Esophagus muscularis mucosa (tissue), 4 donors: Measurements from ENCODE around the gene TRIM39.

ENCODE experiments used
- EP300 ChIP-seq: sonication (generic); formaldehyde crosslinking; IDR thresholded peaks from one replicate; pipeline ENCODE4 v1.6.1; 2017; ENCODE audit warnings: antibody characterized with exemption
- POLR2A ChIP-seq: fragments of 450-650 bp; IDR thresholded peaks from one replicate; pipeline ENCODE4 v1.6.1; 2017; ENCODE audit warnings: antibody characterized with exemption, moderate library complexity, mild to moderate bottlenecking, low read depth
- POLR2AphosphoS5 ChIP-seq, 2 donors: sonication (generic); formaldehyde crosslinking; IDR thresholded peaks; one replicate each; pipeline ENCODE4 v1.6.1; 2017; ENCODE audit warnings: antibody characterized with exemption in 2 of 2
- TF ChIP-seq, protein P1 (sequence below), 3 experiments: fragments of 200-600 bp in 2 of 3; fragments of 450-650 bp in 1 of 3; sonication (generic) in 2 of 3; IDR thresholded peaks; one replicate each; pipeline ENCODE4 v1.5.1; 2017 to 2019; ENCODE audit warnings: antibody characterized with exemption in 3 of 3, mild to moderate bottlenecking in 2 of 3, moderate library complexity in 1 of 3

DNA sequence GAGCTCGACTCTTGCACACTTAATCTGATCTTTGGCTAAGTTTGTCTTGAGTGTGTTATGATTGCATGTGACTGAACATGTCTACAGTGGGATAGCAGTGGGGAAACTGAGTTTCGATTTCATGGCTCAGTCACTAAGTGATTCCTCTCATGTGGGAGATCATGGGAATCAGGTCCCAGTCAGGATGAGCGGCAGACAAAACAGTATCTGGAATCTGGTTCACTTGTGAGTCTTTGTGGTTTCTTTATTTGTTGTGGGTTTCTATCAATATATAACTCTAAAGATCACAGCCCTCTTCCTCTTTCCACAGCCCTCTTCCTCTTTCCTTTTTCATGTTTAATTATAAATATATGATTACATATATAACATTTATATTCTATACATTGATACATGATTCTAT lies 22.2 kb downstream of the TRIM39 start:
- TF ChIP-seq, protein P1, sequence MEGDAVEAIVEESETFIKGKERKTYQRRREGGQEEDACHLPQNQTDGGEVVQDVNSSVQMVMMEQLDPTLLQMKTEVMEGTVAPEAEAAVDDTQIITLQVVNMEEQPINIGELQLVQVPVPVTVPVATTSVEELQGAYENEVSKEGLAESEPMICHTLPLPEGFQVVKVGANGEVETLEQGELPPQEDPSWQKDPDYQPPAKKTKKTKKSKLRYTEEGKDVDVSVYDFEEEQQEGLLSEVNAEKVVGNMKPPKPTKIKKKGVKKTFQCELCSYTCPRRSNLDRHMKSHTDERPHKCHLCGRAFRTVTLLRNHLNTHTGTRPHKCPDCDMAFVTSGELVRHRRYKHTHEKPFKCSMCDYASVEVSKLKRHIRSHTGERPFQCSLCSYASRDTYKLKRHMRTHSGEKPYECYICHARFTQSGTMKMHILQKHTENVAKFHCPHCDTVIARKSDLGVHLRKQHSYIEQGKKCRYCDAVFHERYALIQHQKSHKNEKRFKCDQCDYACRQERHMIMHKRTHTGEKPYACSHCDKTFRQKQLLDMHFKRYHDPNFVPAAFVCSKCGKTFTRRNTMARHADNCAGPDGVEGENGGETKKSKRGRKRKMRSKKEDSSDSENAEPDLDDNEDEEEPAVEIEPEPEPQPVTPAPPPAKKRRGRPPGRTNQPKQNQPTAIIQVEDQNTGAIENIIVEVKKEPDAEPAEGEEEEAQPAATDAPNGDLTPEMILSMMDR (IDR thresholded peaks at IDR 0.05) = no peak
- TF ChIP-seq POLR2A = no peak
- no peak for TF ChIP-seq POLR2AphosphoS5 (IDR thresholded peaks at IDR 0.05)
- TF ChIP-seq EP300 = no peak
